Measurements from ENCODE around the gene CHPT1. TPM values are rescaled to one million over a fixed set of nuclear protein-coding genes. Genes with fewer than 3 reads are reported as not detected.
A peak's percentile ranks its signal among the peaks of the same experiment; 100 is the strongest.

CHPT1 gene
- total and polyA plus RNA-seq, 2 of the 13 experiments (the other 11 are each of a cell fraction or from before 2014, with no cell fraction given): 117 to 178 TPM

- TF ChIP-seq, protein P1, sequence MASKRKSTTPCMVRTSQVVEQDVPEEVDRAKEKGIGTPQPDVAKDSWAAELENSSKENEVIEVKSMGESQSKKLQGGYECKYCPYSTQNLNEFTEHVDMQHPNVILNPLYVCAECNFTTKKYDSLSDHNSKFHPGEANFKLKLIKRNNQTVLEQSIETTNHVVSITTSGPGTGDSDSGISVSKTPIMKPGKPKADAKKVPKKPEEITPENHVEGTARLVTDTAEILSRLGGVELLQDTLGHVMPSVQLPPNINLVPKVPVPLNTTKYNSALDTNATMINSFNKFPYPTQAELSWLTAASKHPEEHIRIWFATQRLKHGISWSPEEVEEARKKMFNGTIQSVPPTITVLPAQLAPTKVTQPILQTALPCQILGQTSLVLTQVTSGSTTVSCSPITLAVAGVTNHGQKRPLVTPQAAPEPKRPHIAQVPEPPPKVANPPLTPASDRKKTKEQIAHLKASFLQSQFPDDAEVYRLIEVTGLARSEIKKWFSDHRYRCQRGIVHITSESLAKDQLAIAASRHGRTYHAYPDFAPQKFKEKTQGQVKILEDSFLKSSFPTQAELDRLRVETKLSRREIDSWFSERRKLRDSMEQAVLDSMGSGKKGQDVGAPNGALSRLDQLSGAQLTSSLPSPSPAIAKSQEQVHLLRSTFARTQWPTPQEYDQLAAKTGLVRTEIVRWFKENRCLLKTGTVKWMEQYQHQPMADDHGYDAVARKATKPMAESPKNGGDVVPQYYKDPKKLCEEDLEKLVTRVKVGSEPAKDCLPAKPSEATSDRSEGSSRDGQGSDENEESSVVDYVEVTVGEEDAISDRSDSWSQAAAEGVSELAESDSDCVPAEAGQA (IDR thresholded peaks at IDR 0.05; ENCODE audit: low read depth): no peak
- TF ChIP-seq, protein P1 (CRISPR knock-in tag; IDR thresholded peaks at IDR 0.05; ENCODE audit: borderline replicate concordance): no peak
- no peak for TF ChIP-seq ZNF841 (CRISPR knock-in tag; IDR thresholded peaks at IDR 0.05; ENCODE audit: borderline replicate concordance)
- TF ChIP-seq HNRNPL (IDR thresholded peaks at IDR 0.05; ENCODE audit: low read depth, low read length): no peak
- TF ChIP-seq ARNTL (CRISPR knock-in tag; IDR thresholded peaks at IDR 0.05): no peak
- no peak for TF ChIP-seq ZNF17 (CRISPR knock-in tag; IDR thresholded peaks at IDR 0.05)
- TF ChIP-seq HOXA9 (CRISPR knock-in tag; IDR thresholded peaks at IDR 0.05; ENCODE audit: borderline replicate concordance): no peak
- TF ChIP-seq, protein P2, sequence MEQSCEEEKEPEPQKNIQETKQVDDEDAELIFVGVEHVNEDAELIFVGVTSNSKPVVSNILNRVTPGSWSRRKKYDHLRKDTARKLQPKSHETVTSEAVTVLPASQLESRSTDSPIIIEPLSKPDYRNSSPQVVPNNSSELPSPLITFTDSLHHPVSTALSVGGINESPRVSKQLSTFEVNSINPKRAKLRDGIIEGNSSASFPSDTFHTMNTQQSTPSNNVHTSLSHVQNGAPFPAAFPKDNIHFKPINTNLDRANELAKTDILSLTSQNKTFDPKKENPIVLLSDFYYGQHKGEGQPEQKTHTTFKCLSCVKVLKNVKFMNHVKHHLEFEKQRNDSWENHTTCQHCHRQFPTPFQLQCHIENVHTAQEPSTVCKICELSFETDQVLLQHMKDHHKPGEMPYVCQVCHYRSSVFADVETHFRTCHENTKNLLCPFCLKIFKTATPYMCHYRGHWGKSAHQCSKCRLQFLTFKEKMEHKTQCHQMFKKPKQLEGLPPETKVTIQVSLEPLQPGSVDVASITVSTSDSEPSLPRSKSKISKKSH (CRISPR knock-in tag; IDR thresholded peaks at IDR 0.05; ENCODE audit: borderline replicate concordance): no peak
- TF ChIP-seq RBAK (CRISPR knock-in tag; IDR thresholded peaks at IDR 0.05): no peak
- TF ChIP-seq RFX1 (IDR thresholded peaks at IDR 0.05): no peak
- TF ChIP-seq, protein P3, sequence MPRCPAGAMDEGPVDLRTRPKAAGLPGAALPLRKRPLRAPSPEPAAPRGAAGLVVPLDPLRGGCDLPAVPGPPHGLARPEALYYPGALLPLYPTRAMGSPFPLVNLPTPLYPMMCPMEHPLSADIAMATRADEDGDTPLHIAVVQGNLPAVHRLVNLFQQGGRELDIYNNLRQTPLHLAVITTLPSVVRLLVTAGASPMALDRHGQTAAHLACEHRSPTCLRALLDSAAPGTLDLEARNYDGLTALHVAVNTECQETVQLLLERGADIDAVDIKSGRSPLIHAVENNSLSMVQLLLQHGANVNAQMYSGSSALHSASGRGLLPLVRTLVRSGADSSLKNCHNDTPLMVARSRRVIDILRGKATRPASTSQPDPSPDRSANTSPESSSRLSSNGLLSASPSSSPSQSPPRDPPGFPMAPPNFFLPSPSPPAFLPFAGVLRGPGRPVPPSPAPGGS (CRISPR knock-in tag; IDR thresholded peaks at IDR 0.05): no peak
- TF ChIP-seq FOXK1 (CRISPR knock-in tag; IDR thresholded peaks at IDR 0.05; ENCODE audit: borderline replicate concordance, low read depth): no peak
- TF ChIP-seq ZFP1 (CRISPR knock-in tag; IDR thresholded peaks at IDR 0.05): no peak
- no peak for TF ChIP-seq ZNF589 (CRISPR knock-in tag; conservative IDR thresholded peaks at IDR 0.05)
- TF ChIP-seq STAG1 (CRISPR knock-in tag; IDR thresholded peaks at IDR 0.05): 0 out of 2 replicates have a peak, but pooled peaks have one; percentile 14
- no peak for TF ChIP-seq SIN3B (IDR thresholded peaks at IDR 0.05; ENCODE audit: low read length)
- TF ChIP-seq, protein P4, sequence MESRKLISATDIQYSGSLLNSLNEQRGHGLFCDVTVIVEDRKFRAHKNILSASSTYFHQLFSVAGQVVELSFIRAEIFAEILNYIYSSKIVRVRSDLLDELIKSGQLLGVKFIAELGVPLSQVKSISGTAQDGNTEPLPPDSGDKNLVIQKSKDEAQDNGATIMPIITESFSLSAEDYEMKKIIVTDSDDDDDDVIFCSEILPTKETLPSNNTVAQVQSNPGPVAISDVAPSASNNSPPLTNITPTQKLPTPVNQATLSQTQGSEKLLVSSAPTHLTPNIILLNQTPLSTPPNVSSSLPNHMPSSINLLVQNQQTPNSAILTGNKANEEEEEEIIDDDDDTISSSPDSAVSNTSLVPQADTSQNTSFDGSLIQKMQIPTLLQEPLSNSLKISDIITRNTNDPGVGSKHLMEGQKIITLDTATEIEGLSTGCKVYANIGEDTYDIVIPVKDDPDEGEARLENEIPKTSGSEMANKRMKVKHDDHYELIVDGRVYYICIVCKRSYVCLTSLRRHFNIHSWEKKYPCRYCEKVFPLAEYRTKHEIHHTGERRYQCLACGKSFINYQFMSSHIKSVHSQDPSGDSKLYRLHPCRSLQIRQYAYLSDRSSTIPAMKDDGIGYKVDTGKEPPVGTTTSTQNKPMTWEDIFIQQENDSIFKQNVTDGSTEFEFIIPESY (CRISPR knock-in tag; IDR thresholded peaks at IDR 0.05): no peak
- no peak for TF ChIP-seq KAT8 (CRISPR knock-in tag; IDR thresholded peaks at IDR 0.05)
- TF ChIP-seq MXI1 (IDR thresholded peaks at IDR 0.05; ENCODE audit: borderline replicate concordance, low read depth, low read length): no peak
- no peak for TF ChIP-seq MEIS1 (CRISPR knock-in tag; IDR thresholded peaks at IDR 0.05; ENCODE audit: borderline replicate concordance)
- no peak for TF ChIP-seq IRF2 (CRISPR knock-in tag; IDR thresholded peaks at IDR 0.05)
- TF ChIP-seq HMG20B (CRISPR knock-in tag; conservative IDR thresholded peaks at IDR 0.05): no peak
- no peak for TF ChIP-seq ZBTB7B (CRISPR knock-in tag; IDR thresholded peaks at IDR 0.05)
Measured at GRCh38 chr12:101767537-101767936, 70.1 kb downstream of the CHPT1 start (continued).
